ENCODE results near the gene CAMKMT. TPM values are rescaled to one million over a fixed set of nuclear protein-coding genes. Genes with fewer than 3 reads are reported as not detected.
A peak's percentile ranks its signal among the peaks of the same experiment; 100 is the strongest.

Gene CAMKMT
- total and polyA plus RNA-seq, 2 experiments from 2014 or later: 26.5 to 29.5 TPM

DNA sequence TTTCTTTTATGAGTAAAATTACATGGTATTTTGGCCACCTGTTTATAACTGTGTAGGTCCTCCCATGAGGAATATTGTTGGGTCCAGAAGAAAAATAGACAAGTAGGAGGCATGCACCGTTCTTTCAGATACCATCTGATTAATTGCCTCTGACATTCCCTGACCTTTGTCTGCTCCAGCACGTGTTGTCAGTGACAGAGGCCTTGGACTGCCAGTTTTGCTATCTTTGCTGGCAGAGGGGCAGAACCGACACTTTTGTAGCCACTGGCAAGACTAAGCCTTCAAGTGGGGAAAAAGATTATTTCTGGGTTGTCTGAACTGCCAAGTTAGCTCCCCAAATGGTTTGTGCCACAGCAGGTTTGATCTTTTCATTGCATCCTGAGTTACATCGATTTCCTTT is 276.9 kb downstream of the CAMKMT start:
- peaks cover 19% of the 10 kb centered on the region for H3K4me1 ChIP-seq (ENCODE audit: insufficient read depth)
- H3K27ac Mint-ChIP-seq: peak overlapping the region; percentile 42
- H3K36me3 Mint-ChIP-seq (ENCODE audit: low read depth): peaks cover 4% of the 10 kb centered on the region; the same call in 2 of the 3 replicates
- H3K27ac ChIP-seq (ENCODE audit: low read depth): no peak overlapping the region
- H3K4me3 Mint-ChIP-seq: no peak overlapping the region
- DNase-seq (ENCODE audit: low spot score) (peak; percentile 6), ATAC-seq (peak; percentile 50)
- no peak for TF ChIP-seq CREB1 (CRISPR knock-in tag; IDR thresholded peaks at IDR 0.05; ENCODE audit: low read depth)
- TF ChIP-seq, protein P1, sequence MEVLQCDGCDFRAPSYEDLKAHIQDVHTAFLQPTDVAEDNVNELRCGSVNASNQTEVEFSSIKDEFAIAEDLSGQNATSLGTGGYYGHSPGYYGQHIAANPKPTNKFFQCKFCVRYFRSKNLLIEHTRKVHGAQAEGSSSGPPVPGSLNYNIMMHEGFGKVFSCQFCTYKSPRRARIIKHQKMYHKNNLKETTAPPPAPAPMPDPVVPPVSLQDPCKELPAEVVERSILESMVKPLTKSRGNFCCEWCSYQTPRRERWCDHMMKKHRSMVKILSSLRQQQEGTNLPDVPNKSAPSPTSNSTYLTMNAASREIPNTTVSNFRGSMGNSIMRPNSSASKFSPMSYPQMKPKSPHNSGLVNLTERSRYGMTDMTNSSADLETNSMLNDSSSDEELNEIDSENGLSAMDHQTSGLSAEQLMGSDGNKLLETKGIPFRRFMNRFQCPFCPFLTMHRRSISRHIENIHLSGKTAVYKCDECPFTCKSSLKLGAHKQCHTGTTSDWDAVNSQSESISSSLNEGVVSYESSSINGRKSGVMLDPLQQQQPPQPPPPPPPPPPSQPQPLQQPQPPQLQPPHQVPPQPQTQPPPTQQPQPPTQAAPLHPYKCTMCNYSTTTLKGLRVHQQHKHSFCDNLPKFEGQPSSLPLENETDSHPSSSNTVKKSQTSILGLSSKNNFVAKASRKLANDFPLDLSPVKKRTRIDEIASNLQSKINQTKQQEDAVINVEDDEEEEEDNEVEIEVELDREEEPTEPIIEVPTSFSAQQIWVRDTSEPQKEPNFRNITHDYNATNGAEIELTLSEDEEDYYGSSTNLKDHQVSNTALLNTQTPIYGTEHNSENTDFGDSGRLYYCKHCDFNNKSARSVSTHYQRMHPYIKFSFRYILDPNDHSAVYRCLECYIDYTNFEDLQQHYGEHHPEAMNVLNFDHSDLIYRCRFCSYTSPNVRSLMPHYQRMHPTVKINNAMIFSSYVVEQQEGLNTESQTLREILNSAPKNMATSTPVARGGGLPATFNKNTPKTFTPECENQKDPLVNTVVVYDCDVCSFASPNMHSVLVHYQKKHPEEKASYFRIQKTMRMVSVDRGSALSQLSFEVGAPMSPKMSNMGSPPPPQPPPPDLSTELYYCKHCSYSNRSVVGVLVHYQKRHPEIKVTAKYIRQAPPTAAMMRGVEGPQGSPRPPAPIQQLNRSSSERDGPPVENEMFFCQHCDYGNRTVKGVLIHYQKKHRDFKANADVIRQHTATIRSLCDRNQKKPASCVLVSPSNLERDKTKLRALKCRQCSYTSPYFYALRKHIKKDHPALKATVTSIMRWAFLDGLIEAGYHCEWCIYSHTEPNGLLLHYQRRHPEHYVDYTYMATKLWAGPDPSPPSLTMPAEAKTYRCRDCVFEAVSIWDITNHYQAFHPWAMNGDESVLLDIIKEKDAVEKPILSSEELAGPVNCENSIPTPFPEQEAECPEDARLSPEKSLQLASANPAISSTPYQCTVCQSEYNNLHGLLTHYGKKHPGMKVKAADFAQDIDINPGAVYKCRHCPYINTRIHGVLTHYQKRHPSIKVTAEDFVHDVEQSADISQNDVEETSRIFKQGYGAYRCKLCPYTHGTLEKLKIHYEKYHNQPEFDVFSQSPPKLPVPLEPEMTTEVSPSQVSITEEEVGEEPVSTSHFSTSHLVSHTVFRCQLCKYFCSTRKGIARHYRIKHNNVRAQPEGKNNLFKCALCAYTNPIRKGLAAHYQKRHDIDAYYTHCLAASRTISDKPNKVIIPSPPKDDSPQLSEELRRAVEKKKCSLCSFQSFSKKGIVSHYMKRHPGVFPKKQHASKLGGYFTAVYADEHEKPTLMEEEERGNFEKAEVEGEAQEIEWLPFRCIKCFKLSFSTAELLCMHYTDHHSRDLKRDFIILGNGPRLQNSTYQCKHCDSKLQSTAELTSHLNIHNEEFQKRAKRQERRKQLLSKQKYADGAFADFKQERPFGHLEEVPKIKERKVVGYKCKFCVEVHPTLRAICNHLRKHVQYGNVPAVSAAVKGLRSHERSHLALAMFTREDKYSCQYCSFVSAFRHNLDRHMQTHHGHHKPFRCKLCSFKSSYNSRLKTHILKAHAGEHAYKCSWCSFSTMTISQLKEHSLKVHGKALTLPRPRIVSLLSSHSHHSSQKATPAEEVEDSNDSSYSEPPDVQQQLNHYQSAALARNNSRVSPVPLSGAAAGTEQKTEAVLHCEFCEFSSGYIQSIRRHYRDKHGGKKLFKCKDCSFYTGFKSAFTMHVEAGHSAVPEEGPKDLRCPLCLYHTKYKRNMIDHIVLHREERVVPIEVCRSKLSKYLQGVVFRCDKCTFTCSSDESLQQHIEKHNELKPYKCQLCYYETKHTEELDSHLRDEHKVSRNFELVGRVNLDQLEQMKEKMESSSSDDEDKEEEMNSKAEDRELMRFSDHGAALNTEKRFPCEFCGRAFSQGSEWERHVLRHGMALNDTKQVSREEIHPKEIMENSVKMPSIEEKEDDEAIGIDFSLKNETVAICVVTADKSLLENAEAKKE (CRISPR knock-in tag; IDR thresholded peaks at IDR 0.05): no peak
- no peak for TF ChIP-seq EZH2 (IDR thresholded peaks at IDR 0.05; ENCODE audit: low read depth, unreplicated experiment)
- TF ChIP-seq, protein P2, sequence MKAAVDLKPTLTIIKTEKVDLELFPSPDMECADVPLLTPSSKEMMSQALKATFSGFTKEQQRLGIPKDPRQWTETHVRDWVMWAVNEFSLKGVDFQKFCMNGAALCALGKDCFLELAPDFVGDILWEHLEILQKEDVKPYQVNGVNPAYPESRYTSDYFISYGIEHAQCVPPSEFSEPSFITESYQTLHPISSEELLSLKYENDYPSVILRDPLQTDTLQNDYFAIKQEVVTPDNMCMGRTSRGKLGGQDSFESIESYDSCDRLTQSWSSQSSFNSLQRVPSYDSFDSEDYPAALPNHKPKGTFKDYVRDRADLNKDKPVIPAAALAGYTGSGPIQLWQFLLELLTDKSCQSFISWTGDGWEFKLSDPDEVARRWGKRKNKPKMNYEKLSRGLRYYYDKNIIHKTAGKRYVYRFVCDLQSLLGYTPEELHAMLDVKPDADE (IDR thresholded peaks at IDR 0.05): no peak
- TF ChIP-seq, protein P3, sequence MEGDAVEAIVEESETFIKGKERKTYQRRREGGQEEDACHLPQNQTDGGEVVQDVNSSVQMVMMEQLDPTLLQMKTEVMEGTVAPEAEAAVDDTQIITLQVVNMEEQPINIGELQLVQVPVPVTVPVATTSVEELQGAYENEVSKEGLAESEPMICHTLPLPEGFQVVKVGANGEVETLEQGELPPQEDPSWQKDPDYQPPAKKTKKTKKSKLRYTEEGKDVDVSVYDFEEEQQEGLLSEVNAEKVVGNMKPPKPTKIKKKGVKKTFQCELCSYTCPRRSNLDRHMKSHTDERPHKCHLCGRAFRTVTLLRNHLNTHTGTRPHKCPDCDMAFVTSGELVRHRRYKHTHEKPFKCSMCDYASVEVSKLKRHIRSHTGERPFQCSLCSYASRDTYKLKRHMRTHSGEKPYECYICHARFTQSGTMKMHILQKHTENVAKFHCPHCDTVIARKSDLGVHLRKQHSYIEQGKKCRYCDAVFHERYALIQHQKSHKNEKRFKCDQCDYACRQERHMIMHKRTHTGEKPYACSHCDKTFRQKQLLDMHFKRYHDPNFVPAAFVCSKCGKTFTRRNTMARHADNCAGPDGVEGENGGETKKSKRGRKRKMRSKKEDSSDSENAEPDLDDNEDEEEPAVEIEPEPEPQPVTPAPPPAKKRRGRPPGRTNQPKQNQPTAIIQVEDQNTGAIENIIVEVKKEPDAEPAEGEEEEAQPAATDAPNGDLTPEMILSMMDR (conservative IDR thresholded peaks at IDR 0.05; ENCODE audit: low read depth in 2 of 2): no peak
- TF ChIP-seq EZH2phosphoT487 (IDR thresholded peaks at IDR 0.05; ENCODE audit: unreplicated experiment): no peak
- no peak for TF ChIP-seq ZNF114 (CRISPR knock-in tag; IDR thresholded peaks at IDR 0.05)
- TF ChIP-seq NANOG (IDR thresholded peaks at IDR 0.05; ENCODE audit: borderline replicate concordance): no peak
- no peak for TF ChIP-seq STAT1 (IDR thresholded peaks at IDR 0.05; ENCODE audit: unreplicated experiment)
- no peak for TF ChIP-seq JUNB (IDR thresholded peaks at IDR 0.05; ENCODE audit: unreplicated experiment)
- TF ChIP-seq ZNF331 (CRISPR knock-in tag; IDR thresholded peaks at IDR 0.05; ENCODE audit: low read depth): no peak
- no peak for TF ChIP-seq POLR2AphosphoS5 (IDR thresholded peaks at IDR 0.05; ENCODE audit: low read depth)
- TF ChIP-seq, protein P4, sequence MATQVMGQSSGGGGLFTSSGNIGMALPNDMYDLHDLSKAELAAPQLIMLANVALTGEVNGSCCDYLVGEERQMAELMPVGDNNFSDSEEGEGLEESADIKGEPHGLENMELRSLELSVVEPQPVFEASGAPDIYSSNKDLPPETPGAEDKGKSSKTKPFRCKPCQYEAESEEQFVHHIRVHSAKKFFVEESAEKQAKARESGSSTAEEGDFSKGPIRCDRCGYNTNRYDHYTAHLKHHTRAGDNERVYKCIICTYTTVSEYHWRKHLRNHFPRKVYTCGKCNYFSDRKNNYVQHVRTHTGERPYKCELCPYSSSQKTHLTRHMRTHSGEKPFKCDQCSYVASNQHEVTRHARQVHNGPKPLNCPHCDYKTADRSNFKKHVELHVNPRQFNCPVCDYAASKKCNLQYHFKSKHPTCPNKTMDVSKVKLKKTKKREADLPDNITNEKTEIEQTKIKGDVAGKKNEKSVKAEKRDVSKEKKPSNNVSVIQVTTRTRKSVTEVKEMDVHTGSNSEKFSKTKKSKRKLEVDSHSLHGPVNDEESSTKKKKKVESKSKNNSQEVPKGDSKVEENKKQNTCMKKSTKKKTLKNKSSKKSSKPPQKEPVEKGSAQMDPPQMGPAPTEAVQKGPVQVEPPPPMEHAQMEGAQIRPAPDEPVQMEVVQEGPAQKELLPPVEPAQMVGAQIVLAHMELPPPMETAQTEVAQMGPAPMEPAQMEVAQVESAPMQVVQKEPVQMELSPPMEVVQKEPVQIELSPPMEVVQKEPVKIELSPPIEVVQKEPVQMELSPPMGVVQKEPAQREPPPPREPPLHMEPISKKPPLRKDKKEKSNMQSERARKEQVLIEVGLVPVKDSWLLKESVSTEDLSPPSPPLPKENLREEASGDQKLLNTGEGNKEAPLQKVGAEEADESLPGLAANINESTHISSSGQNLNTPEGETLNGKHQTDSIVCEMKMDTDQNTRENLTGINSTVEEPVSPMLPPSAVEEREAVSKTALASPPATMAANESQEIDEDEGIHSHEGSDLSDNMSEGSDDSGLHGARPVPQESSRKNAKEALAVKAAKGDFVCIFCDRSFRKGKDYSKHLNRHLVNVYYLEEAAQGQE (IDR thresholded peaks at IDR 0.05; ENCODE audit: unreplicated experiment): no peak
- H3K4me1 Mint-ChIP-seq: peaks cover 26% of the 10 kb centered on the region
- H3K4me3 ChIP-seq: no peak overlapping the region
- peaks cover 2% of the 10 kb centered on the region for H3K27me3 Mint-ChIP-seq (ENCODE audit: insufficient read depth, low read depth, poor library complexity)
- H3K79me2 ChIP-seq (replicated peaks; ENCODE audit: insufficient read depth): no peaks in the 10 kb centered on the region
- H4K20me1 ChIP-seq (replicated peaks; ENCODE audit: insufficient read depth): no peaks in the 10 kb centered on the region
- H3K9me3 Mint-ChIP-seq: peaks cover under 1% of the 10 kb centered on the region; the same call in 2 of the 3 replicates
- no peaks in the 10 kb centered on the region for H3K9me2 ChIP-seq (ENCODE audit: insufficient read depth)
- no peaks in the 10 kb centered on the region for H3K27me3 ChIP-seq (ENCODE audit: insufficient read depth)
- peak overlapping the region; percentile 4; the same call in 1 of the 2 replicates for H3K4me2 ChIP-seq
- H3K36me3 ChIP-seq (ENCODE audit: insufficient read depth): no peaks in the 10 kb centered on the region
- no peak overlapping the region for H2AFZ ChIP-seq
- H3F3A ChIP-seq (replicated peaks; ENCODE audit: low read depth): no peaks in the 10 kb centered on the region

Data from GM23338 (cell line).